ENCODE results near the gene CLDN15. TPM values are rescaled to one million over a fixed set of nuclear protein-coding genes. Genes with fewer than 3 reads are reported as not detected.
"Not testable (repeated sequence)": the region's sequence is repeated elsewhere in the genome, so short reads cannot be mapped to it uniquely, and the experiment has no call there.

CLDN15 gene
- polyA plus RNA-seq, 1 donor, result 115 TPM

- Histone ChIP-seq H3K27me3 (ENCODE audit: control insufficient read depth, insufficient read depth, low read length) (peaks cover 2% of the 10 kb centered on the region), H3K4me3 (ENCODE audit: low read length) (no peak overlapping the region), H3K36me3 (ENCODE audit: control insufficient read depth, insufficient read depth, low read length) (no peaks in the 10 kb centered on the region), H3K27ac (ENCODE audit: low read length) (no peak overlapping the region), H3K9me3 (ENCODE audit: control insufficient read depth, low read depth, low read length) (no peaks in the 10 kb centered on the region), H3K4me1 (ENCODE audit: control insufficient read depth, insufficient read depth, low read length) (no peaks in the 10 kb centered on the region)
- no peak for DNase-seq
- no CpG with 5 or more reads among the region's 5 CpGs for WGBS (ENCODE audit: insufficient coverage, low lambda C conversion rate)
Observed at GRCh38 chr7:101271021-101271420, 33.4 kb upstream of the CLDN15 start.

- DNase-seq, result no peak
- Histone ChIP-seq H3K4me3 (ENCODE audit: low read length) (no peak overlapping the region), H3K27me3 (ENCODE audit: control insufficient read depth, insufficient read depth, low read length) (peaks cover 2% of the 10 kb centered on the region), H3K4me1 (ENCODE audit: control insufficient read depth, insufficient read depth, low read length) (no peaks in the 10 kb centered on the region), H3K27ac (ENCODE audit: low read length) (no peak overlapping the region), H3K9me3 (ENCODE audit: control insufficient read depth, low read depth, low read length) (no peaks in the 10 kb centered on the region), H3K36me3 (ENCODE audit: control insufficient read depth, insufficient read depth, low read length) (no peaks in the 10 kb centered on the region)
- WGBS (ENCODE audit: insufficient coverage, low lambda C conversion rate), result 80% methylated on average over 6 of the region's 21 CpGs
Observed at GRCh38 chr7:101269664-101270063, 32.1 kb upstream of the CLDN15 start.

- no peak for DNase-seq
- H3K9me3 ChIP-seq (ENCODE audit: control insufficient read depth, low read depth, low read length), result no peaks in the 10 kb centered on the region
- no peak overlapping the region for H3K4me3 ChIP-seq (ENCODE audit: low read length)
- peaks cover 2% of the 10 kb centered on the region for H3K27me3 ChIP-seq (ENCODE audit: control insufficient read depth, insufficient read depth, low read length)
- no peaks in the 10 kb centered on the region for H3K4me1 ChIP-seq (ENCODE audit: control insufficient read depth, insufficient read depth, low read length)
- no peak overlapping the region for H3K27ac ChIP-seq (ENCODE audit: low read length)
- no peaks in the 10 kb centered on the region for H3K36me3 ChIP-seq (ENCODE audit: control insufficient read depth, insufficient read depth, low read length)
- WGBS (ENCODE audit: insufficient coverage, low lambda C conversion rate), result 70% methylated on average over 2 of the region's 17 CpGs
Observed at GRCh38 chr7:101265622-101266516, 28.3 kb upstream of the CLDN15 start.

DNA sequence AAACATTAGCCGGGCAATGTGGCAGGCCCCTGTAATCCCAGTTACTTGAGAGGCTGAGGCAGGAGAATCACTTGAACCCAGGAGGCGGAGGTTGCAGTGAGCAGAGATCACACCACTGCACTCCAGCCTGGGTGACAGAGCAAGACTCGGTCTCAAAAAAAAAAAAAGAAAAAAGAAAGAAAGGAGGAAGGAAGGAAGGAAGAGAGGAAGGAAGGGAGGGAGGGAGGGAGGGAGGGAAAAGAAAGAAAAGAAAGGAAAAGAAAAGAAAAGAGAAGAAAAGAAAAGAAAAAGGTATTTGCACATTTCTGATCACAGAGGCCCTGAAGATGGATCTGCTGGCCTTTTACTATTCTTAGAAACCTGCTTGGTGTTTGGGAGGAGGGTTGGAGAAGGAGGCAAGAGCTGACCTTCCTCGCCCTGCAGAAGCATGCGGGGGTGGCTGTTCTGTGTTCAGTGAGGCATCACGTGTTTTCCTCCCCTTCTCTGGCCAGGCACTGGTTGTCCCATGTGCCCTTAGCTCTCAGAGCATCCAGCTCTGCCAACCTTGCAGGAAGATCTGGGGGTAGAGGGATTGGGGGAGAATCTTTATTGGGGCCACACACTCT, 26.6 kb upstream of the CLDN15 start:
- not testable (repeated sequence) for H3K27ac ChIP-seq (ENCODE audit: low read length); H3K4me3 ChIP-seq (ENCODE audit: low read length); H3K27me3 ChIP-seq (ENCODE audit: control insufficient read depth, insufficient read depth, low read length); H3K9me3 ChIP-seq (ENCODE audit: control insufficient read depth, low read depth, low read length); H3K4me1 ChIP-seq (ENCODE audit: control insufficient read depth, insufficient read depth, low read length); H3K36me3 ChIP-seq (ENCODE audit: control insufficient read depth, insufficient read depth, low read length); DNase-seq
- 79% methylated on average over 3 of the region's 6 CpGs for WGBS (ENCODE audit: insufficient coverage, low lambda C conversion rate)

GRCh38 chr7:101258243-101258731, 20.7 kb upstream of the CLDN15 start:
- H3K27ac ChIP-seq (ENCODE audit: low read length), result no peak overlapping the region

DNA sequence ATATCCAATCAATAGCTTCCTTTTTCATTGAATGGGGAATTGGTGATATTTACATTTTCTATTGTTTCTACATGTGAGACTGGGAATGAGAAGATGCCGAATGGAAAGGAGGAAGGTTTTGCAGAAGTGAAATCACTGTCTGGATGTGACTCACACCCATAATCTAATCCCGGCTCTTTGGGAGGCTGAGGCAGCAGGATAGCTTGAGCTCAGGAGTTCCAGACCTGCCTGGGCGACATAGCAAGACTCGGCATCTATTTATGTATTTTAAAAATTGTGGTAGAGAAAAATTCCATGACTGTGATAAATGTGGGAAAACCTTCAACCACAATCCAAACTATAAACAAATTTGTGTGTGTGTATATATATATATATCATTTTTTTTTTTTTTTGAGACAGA, 18.2 kb upstream of the CLDN15 start:
- no peaks in the 10 kb centered on the region for H3K9me3 ChIP-seq (ENCODE audit: control insufficient read depth, low read depth, low read length)
- H3K27me3 ChIP-seq (ENCODE audit: control insufficient read depth, insufficient read depth, low read length), result no peaks in the 10 kb centered on the region
- peaks cover 5% of the 10 kb centered on the region for H3K4me1 ChIP-seq (ENCODE audit: control insufficient read depth, insufficient read depth, low read length)
- WGBS (ENCODE audit: insufficient coverage, low lambda C conversion rate), result no CpG with 5 or more reads among the region's 4 CpGs
- DNase-seq, result no peak
- H3K27ac ChIP-seq (ENCODE audit: low read length), result no peak overlapping the region
- H3K4me3 ChIP-seq (ENCODE audit: low read length), result no peak overlapping the region
- no peaks in the 10 kb centered on the region for H3K36me3 ChIP-seq (ENCODE audit: control insufficient read depth, insufficient read depth, low read length)

More at GRCh38 chr7:101258243-101258731, 20.7 kb upstream of the CLDN15 start:
- no peak for DNase-seq
- Histone ChIP-seq H3K4me3 (ENCODE audit: low read length) (no peak overlapping the region), H3K9me3 (ENCODE audit: control insufficient read depth, low read depth, low read length) (no peaks in the 10 kb centered on the region), H3K4me1 (ENCODE audit: control insufficient read depth, insufficient read depth, low read length) (no peaks in the 10 kb centered on the region), H3K36me3 (ENCODE audit: control insufficient read depth, insufficient read depth, low read length) (no peaks in the 10 kb centered on the region), H3K27me3 (ENCODE audit: control insufficient read depth, insufficient read depth, low read length) (no peaks in the 10 kb centered on the region)
- no CpG with 5 or more reads among the region's 7 CpGs for WGBS (ENCODE audit: insufficient coverage, low lambda C conversion rate)

GRCh38 chr7:101253199-101253598, 15.6 kb upstream of the CLDN15 start:
- WGBS (ENCODE audit: insufficient coverage, low lambda C conversion rate), result no CpG with 5 or more reads among the region's 5 CpGs
- H3K9me3 ChIP-seq (ENCODE audit: control insufficient read depth, low read depth, low read length); H3K27me3 ChIP-seq (ENCODE audit: control insufficient read depth, insufficient read depth, low read length); H3K36me3 ChIP-seq (ENCODE audit: control insufficient read depth, insufficient read depth, low read length); H3K4me3 ChIP-seq (ENCODE audit: low read length); H3K27ac ChIP-seq (ENCODE audit: low read length); DNase-seq: not testable (repeated sequence)
- H3K4me1 ChIP-seq (ENCODE audit: control insufficient read depth, insufficient read depth, low read length), result peaks cover 10% of the 10 kb centered on the region

DNA sequence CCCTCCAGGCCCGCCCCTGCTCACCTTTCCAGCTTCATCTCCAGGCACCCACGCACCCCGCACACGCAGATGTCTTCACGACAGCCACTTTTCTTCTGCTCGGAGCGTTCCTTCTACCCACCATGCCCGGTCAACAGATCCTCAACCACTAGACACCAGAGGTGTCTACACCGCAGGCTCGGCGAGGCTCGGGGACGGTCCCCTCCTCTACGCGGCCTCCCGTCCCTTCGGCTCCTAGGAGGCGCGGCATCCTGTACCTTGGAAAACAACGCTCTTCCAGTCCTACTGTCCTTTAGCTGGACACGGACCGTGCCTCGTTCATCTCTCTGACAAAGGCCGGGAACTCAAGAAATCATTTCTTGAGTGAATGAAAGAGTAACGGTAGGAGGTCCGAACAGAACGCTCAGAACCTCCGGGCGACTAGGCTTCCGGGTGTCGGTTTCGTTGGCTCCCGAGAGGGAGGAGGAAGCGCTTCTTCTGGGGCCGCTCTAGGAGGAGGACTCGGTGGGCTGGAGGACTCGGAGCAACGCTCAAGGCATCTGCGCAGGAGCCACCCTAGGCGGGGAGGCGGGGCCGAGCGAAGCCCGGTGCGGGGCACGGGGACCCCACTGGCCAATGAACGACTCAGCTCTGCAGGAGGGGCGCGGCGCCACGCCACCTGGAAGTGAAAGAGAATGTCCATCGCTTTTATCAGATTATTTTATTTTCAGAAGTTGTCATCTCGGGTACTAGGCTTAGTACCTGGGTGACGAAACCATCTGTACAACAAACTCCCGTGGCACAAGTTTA, 14.5 kb upstream of the CLDN15 start:
- DNase-seq, result peak; percentile 98 to 100
- peak overlapping the region; percentile 82 for H3K4me3 ChIP-seq (ENCODE audit: low read length)
- H3K4me1 ChIP-seq (ENCODE audit: control insufficient read depth, insufficient read depth, low read length), result peaks cover 10% of the 10 kb centered on the region
- H3K36me3 ChIP-seq (ENCODE audit: control insufficient read depth, insufficient read depth, low read length), result peaks cover 11% of the 10 kb centered on the region
- 0% methylated on average over 4 of the region's 55 CpGs for WGBS (ENCODE audit: insufficient coverage, low lambda C conversion rate)
- no peaks in the 10 kb centered on the region for H3K27me3 ChIP-seq (ENCODE audit: control insufficient read depth, insufficient read depth, low read length)
- no peaks in the 10 kb centered on the region for H3K9me3 ChIP-seq (ENCODE audit: control insufficient read depth, low read depth, low read length)
- H3K27ac ChIP-seq (ENCODE audit: low read length), result peak overlapping the region; percentile 87

- H3K4me3 ChIP-seq (ENCODE audit: low read length), result no peak overlapping the region
- WGBS (ENCODE audit: insufficient coverage, low lambda C conversion rate), result 100% methylated on average over 1 of the region's 3 CpGs
Observed at GRCh38 chr7:101250324-101250723, 12.7 kb upstream of the CLDN15 start.

DNA sequence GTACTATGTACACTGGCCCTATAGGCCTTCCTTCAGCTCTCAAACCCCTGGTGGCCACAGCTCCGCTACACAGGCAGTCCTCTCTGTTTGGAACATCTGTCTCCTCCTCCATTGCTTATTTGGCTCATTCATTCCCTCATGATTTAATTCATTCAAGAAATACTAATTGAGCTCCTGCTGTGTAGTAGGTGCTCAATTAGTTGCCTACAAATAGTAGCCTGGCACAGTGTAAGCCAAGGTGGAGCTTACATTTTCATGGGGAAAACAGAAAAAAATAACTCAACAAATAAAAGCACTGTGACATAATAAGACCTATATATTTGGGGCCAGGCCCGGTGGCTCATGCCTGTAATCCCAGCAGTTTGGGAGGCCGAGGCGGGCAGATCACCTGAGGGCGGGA, 10.7 kb upstream of the CLDN15 start:
- Histone ChIP-seq H3K36me3 (ENCODE audit: control insufficient read depth, insufficient read depth, low read length) (peaks cover 15% of the 10 kb centered on the region), H3K27me3 (ENCODE audit: control insufficient read depth, insufficient read depth, low read length) (no peaks in the 10 kb centered on the region), H3K9me3 (ENCODE audit: control insufficient read depth, low read depth, low read length) (no peaks in the 10 kb centered on the region), H3K4me1 (ENCODE audit: control insufficient read depth, insufficient read depth, low read length) (peaks cover 22% of the 10 kb centered on the region), H3K27ac (ENCODE audit: low read length) (no peak overlapping the region), H3K4me3 (ENCODE audit: low read length) (no peak overlapping the region)
- no peak for DNase-seq
- no CpG with 5 or more reads among the region's 5 CpGs for WGBS (ENCODE audit: insufficient coverage, low lambda C conversion rate)

More at GRCh38 chr7:101250324-101250723, 12.7 kb upstream of the CLDN15 start:
- Histone ChIP-seq H3K4me1 (ENCODE audit: control insufficient read depth, insufficient read depth, low read length) (peaks cover 13% of the 10 kb centered on the region), H3K36me3 (ENCODE audit: control insufficient read depth, insufficient read depth, low read length) (peaks cover 11% of the 10 kb centered on the region), H3K27me3 (ENCODE audit: control insufficient read depth, insufficient read depth, low read length) (no peaks in the 10 kb centered on the region), H3K27ac (ENCODE audit: low read length) (no peak overlapping the region), H3K9me3 (ENCODE audit: control insufficient read depth, low read depth, low read length) (no peaks in the 10 kb centered on the region)
- no peak for DNase-seq

Data from large intestine (tissue), 3 donors.